Measurements from ENCODE around the gene HDDC3. TPM values are rescaled to one million over a fixed set of nuclear protein-coding genes. Genes with fewer than 3 reads are reported as not detected.

The HDDC3 gene
- total and polyA plus RNA-seq, 10 donors: 12.8 to 34.5 (median 21.7) TPM

GRCh38 chr15:90907051-90907660 lies 25.2 kb downstream of the HDDC3 start:
- DNase-seq: peak; percentile 69
- H3K36me3 ChIP-seq: peaks cover 4 to 78% (median 74%) of the 10 kb centered on the region in 6 donors
- TF ChIP-seq CTCF (IDR thresholded peaks at IDR 0.05 in 8 of 11, conservative IDR thresholded peaks at IDR 0.05 in 3 of 11) (no peak), POLR2A (IDR thresholded peaks at IDR 0.05) (no peak), POLR2AphosphoS5 (IDR thresholded peaks at IDR 0.05) (peak in 1 of 3 donors; percentile 21)
- H3K4me3 ChIP-seq: no peak overlapping the region
- intact Hi-C loops (cut with DNase I; ENCODE audit: low total_unique reads): no loop called here
- H3K4me1 ChIP-seq: peaks cover 9 to 61% (median 16%) of the 10 kb centered on the region in 6 donors
- no peaks in the 10 kb centered on the region for H3K27me3 ChIP-seq (replicated peaks in 1 of 7)
- H3K27ac ChIP-seq: no peak overlapping the region
- 80 to 94% (median 91%) methylated on average over 11 to 15 of the region's 15 CpGs for WGBS, 5 donors
- H3K9me3 ChIP-seq: no peaks in the 10 kb centered on the region

- Histone ChIP-seq H3K9me3 (no peaks in the 10 kb centered on the region), H3K4me3 (no peak overlapping the region), H3K27ac (no peak overlapping the region), H3K36me3 (peaks cover 0 to 70% (median 65%) of the 10 kb centered on the region in 6 donors), H3K27me3 (replicated peaks in 1 of 7) (no peaks in the 10 kb centered on the region), H3K4me1 (peaks cover 15 to 61% (median 24%) of the 10 kb centered on the region in 6 donors)
- DNase-seq: peak; percentile 64
- 93 to 98% (median 94%) methylated on average over 9 to 11 of the region's 11 CpGs for WGBS, 5 donors
- no peak for TF ChIP-seq POLR2AphosphoS5 (IDR thresholded peaks at IDR 0.05)
- TF ChIP-seq CTCF (IDR thresholded peaks at IDR 0.05 in 8 of 11, conservative IDR thresholded peaks at IDR 0.05 in 3 of 11): no peak
- TF ChIP-seq POLR2A (IDR thresholded peaks at IDR 0.05): no peak
- intact Hi-C loops (cut with DNase I; ENCODE audit: low total_unique reads): no loop called here
These were observed 26.0 kb downstream of the HDDC3 start for GRCh38 chr15:90906181-90906849.

- no peak overlapping the region for H3K4me3 ChIP-seq
- no peaks in the 10 kb centered on the region for H3K9me3 ChIP-seq
- H3K27me3 ChIP-seq (replicated peaks in 1 of 7): no peaks in the 10 kb centered on the region
- no peak overlapping the region for H3K27ac ChIP-seq
- WGBS, 5 donors: 92 to 98% (median 94%) methylated on average over 24 to 28 of the region's 28 CpGs
- TF ChIP-seq POLR2AphosphoS5 (IDR thresholded peaks at IDR 0.05): no peak
- TF ChIP-seq CTCF (IDR thresholded peaks at IDR 0.05 in 8 of 11, conservative IDR thresholded peaks at IDR 0.05 in 3 of 11): no peak
- TF ChIP-seq POLR2A (IDR thresholded peaks at IDR 0.05): no peak
- intact Hi-C loops (cut with DNase I; ENCODE audit: low total_unique reads): no loop called here
- peaks cover 15 to 57% (median 28%) of the 10 kb centered on the region in 6 donors for H3K4me1 ChIP-seq
- H3K36me3 ChIP-seq: peaks cover 0 to 62% (median 58%) of the 10 kb centered on the region in 6 donors
- DNase-seq: peak; percentile 65
These were observed 26.8 kb downstream of the HDDC3 start for GRCh38 chr15:90905306-90906180.
